Activated effector memory CD4-positive, alpha-beta T cell treated with Interleukin-2 at 50 U/mL for 16 hours (primary cell): Measurements from ENCODE around the gene RFTN1.

ENCODE experiments used
- DNase-seq: peaks from one replicate; pipeline ENCODE4 v3.0.0-alpha.2; 2020

The RFTN1 gene

GRCh38 chr3:16513141-16514020 lies at the start of gene RFTN1:
Gene RFTN1, minus strand, starts transcription at chr3:16513699. Its CDS starts 19,830 bp downstream, at chr3:16493869.
- DNase-seq, result peak; percentile 38

- DNase-seq, result no peak
These were observed 46.3 kb upstream of the RFTN1 start for GRCh38 chr3:16559653-16560365.

- no peak for DNase-seq
These were observed 40.6 kb upstream of the RFTN1 start for GRCh38 chr3:16554126-16554525.

- DNase-seq, result no peak
These were observed 39.3 kb upstream of the RFTN1 start for GRCh38 chr3:16552757-16553156.

GRCh38 chr3:16551342-16551976 lies 38.0 kb upstream of the RFTN1 start:
- no peak for DNase-seq

GRCh38 chr3:16550676-16551341 lies 37.3 kb upstream of the RFTN1 start:
- peak; percentile 45 for DNase-seq

GRCh38 chr3:16550305-16550675 lies 36.8 kb upstream of the RFTN1 start:
- no peak for DNase-seq

- no peak for DNase-seq
These were observed 35.2 kb upstream of the RFTN1 start for GRCh38 chr3:16548721-16549120.

GRCh38 chr3:16547561-16548357 lies 34.3 kb upstream of the RFTN1 start:
- no peak for DNase-seq

- no peak for DNase-seq
These were observed 32.9 kb upstream of the RFTN1 start for GRCh38 chr3:16546186-16547010.

GRCh38 chr3:16545413-16546185 lies 32.1 kb upstream of the RFTN1 start:
- no peak for DNase-seq

- no peak for DNase-seq
These were observed 29.9 kb upstream of the RFTN1 start for GRCh38 chr3:16543242-16543864.

GRCh38 chr3:16538507-16538906 lies 25.0 kb upstream of the RFTN1 start:
- no peak for DNase-seq

GRCh38 chr3:16536996-16537395 lies 23.5 kb upstream of the RFTN1 start:
- no peak for DNase-seq

GRCh38 chr3:16536344-16536663 lies 22.8 kb upstream of the RFTN1 start:
- DNase-seq, result no peak

- DNase-seq, result no peak
These were observed 21.3 kb upstream of the RFTN1 start for GRCh38 chr3:16534640-16535262.

GRCh38 chr3:16533928-16534574 lies 20.6 kb upstream of the RFTN1 start:
- DNase-seq, result no peak

- no peak for DNase-seq
These were observed 15.8 kb upstream of the RFTN1 start for GRCh38 chr3:16529264-16529663.

GRCh38 chr3:16528581-16528993 lies 15.1 kb upstream of the RFTN1 start:
- no peak for DNase-seq
